HepG2 (cell line): ENCODE data around the gene DENND1C. TPM values are rescaled to one million over a fixed set of nuclear protein-coding genes. Genes with fewer than 3 reads are reported as not detected.
A peak's percentile ranks its signal among the peaks of the same experiment; 100 is the strongest.

Source experiments
- EEA1 ChIP-seq: sonication (generic); formaldehyde crosslinking; IDR thresholded peaks from 2 replicates; pipeline ENCODE4 v1.5.1; 2020; ENCODE audit warnings: mild to moderate bottlenecking, missing genetic modification reagents, borderline replicate concordance
- IKZF4 ChIP-seq: sonication (generic); formaldehyde crosslinking; IDR thresholded peaks from 2 replicates; pipeline ENCODE4 v1.5.1; 2020; ENCODE audit warnings: borderline replicate concordance, mild to moderate bottlenecking, low read depth, missing genetic modification reagents; ENCODE audit errors: not compliant biosample characterization
- IRX3 ChIP-seq: sonication (generic); formaldehyde crosslinking; IDR thresholded peaks from 2 replicates; pipeline ENCODE4 v1.8.1; 2023; ENCODE audit warnings: mild to moderate bottlenecking, low read depth, missing genetic modification reagents, borderline replicate concordance
- ISL2 ChIP-seq: sonication (generic); formaldehyde crosslinking; IDR thresholded peaks from 2 replicates; pipeline ENCODE4 v1.5.0; 2020; ENCODE audit warnings: missing genetic modification reagents
- MAZ ChIP-seq, 2 experiments: sonication (generic) in 1 of 2; formaldehyde crosslinking in 1 of 2; IDR thresholded peaks; 2 replicates each; pipeline versions ENCODE4 v1.5.0 to v1.6.1; 2012 to 2020; ENCODE audit warnings: low read depth in 2 of 2, mild to moderate bottlenecking in 2 of 2, borderline replicate concordance in 1 of 2, improper control_type of control experiment in 1 of 2, low read length in 1 of 2, missing genetic modification reagents in 1 of 2, moderate library complexity in 1 of 2
- MED13 ChIP-seq: sonication (generic); formaldehyde crosslinking; IDR thresholded peaks from 2 replicates; pipeline ENCODE4 v1.5.0; 2020; ENCODE audit warnings: missing genetic modification reagents
- NFKBIZ ChIP-seq: IDR thresholded peaks from 2 replicates; pipeline ENCODE4 v1.6.1; 2018; ENCODE audit warnings: missing genetic modification reagents, missing compliant biosample characterization
- TFDP1 ChIP-seq: IDR thresholded peaks from 2 replicates; pipeline ENCODE4 v1.6.1; 2016; ENCODE audit warnings: missing compliant biosample characterization, missing genetic modification reagents, borderline replicate concordance
- TFDP2 ChIP-seq: sonication (generic); formaldehyde crosslinking; IDR thresholded peaks from 2 replicates; pipeline ENCODE4 v1.4.0; 2020; ENCODE audit warnings: missing genetic modification reagents
- ZBTB20 ChIP-seq: sonication (generic); formaldehyde crosslinking; IDR thresholded peaks from 2 replicates; pipeline ENCODE4 v1.8.1; 2023; ENCODE audit warnings: missing genetic modification reagents, low read depth, mild to moderate bottlenecking, borderline replicate concordance
- ZBTB42 ChIP-seq: sonication (generic); formaldehyde crosslinking; IDR thresholded peaks from 2 replicates; pipeline ENCODE4 v1.5.0; 2020; ENCODE audit warnings: mild to moderate bottlenecking, missing genetic modification reagents
- ZGPAT ChIP-seq: IDR thresholded peaks from 2 replicates; pipeline ENCODE4 v1.6.1; 2016; ENCODE audit warnings: mild to moderate bottlenecking
- polyA plus RNA-seq, 8 experiments: library from polyadenylated mRNA; depleted of rRNA in 3 of 8; stranded (reverse) in 7 of 8; unstranded in 1 of 8; fragments of >200 nt; fragmentation: Illumina TruSeq in 4 of 8; extraction: Trizol in 4 of 8; gene quantifications; 2 replicates each; pipeline versions ENCODE4 v1.2.1 to v1.2.3, GENCODE V29; 2011 to 2016; ENCODE audit warnings: low read depth in 4 of 8, missing spikeins in 1 of 8, mixed read lengths in 1 of 8; ENCODE audit not compliant: insufficient read depth in 1 of 8
- total RNA-seq, 5 experiments: library from RNA; depleted of rRNA; stranded (reverse); fragments of >200 nt; fragmentation: Illumina TruSeq; extraction: Trizol; gene quantifications; 2 replicates each; pipeline ENCODE4 v1.2.3, GENCODE V29; 2016; ENCODE audit warnings: low read depth in 1 of 5
- TF ChIP-seq, protein P1 (sequence below): IDR thresholded peaks from 2 replicates; pipeline ENCODE4 v1.6.1; 2016; ENCODE audit warnings: missing genetic modification reagents, missing compliant biosample characterization
- TF ChIP-seq, protein P2 (sequence below), 2 experiments: sonication (generic) in 1 of 2; formaldehyde crosslinking in 1 of 2; IDR thresholded peaks; 2 replicates each; pipeline versions ENCODE4 v1.6.1 to v1.9.0; 2014 to 2022; ENCODE audit warnings: antibody characterized with exemption in 1 of 2, borderline replicate concordance in 1 of 2, inconsistent platforms in 1 of 2, low read depth in 1 of 2, missing genetic modification reagents in 1 of 2

The DENND1C gene
- total and polyA plus RNA-seq, 2 of the 13 experiments (the other 11 are each of a cell fraction or from before 2014, with no cell fraction given): 0.04 to 0.73 TPM

- TF ChIP-seq IRX3: no peak
- TF ChIP-seq ZBTB42 (CRISPR knock-in tag): no peak
- TF ChIP-seq ZGPAT: peak; percentile 40; the same call in 1 of the 2 replicates
- peak; percentile 72; the same call in 1 of the 2 replicates for TF ChIP-seq TFDP1 (CRISPR knock-in tag)
- TF ChIP-seq EEA1: no peak
- TF ChIP-seq MED13 (CRISPR knock-in tag): no peak; the same call in 1 of the 2 replicates
- peak; percentile 37; the same call in 1 of the 2 replicates for TF ChIP-seq ISL2 (CRISPR knock-in tag)
- peak; percentile 89 for TF ChIP-seq TFDP2 (CRISPR knock-in tag)
- no peak for TF ChIP-seq MAZ (IDR thresholded peaks at IDR 0.05; ENCODE audit: borderline replicate concordance, low read depth, low read length)
- peak; percentile 7; the same call in 1 of the 2 replicates for TF ChIP-seq MAZ (CRISPR knock-in tag; IDR thresholded peaks at IDR 0.05; ENCODE audit: low read depth)
- TF ChIP-seq ZBTB20: no peak
- TF ChIP-seq, protein P1, sequence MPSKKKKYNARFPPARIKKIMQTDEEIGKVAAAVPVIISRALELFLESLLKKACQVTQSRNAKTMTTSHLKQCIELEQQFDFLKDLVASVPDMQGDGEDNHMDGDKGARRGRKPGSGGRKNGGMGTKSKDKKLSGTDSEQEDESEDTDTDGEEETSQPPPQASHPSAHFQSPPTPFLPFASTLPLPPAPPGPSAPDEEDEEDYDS (CRISPR knock-in tag): no peak; the same call in 1 of the 2 replicates
- TF ChIP-seq, protein P2, sequence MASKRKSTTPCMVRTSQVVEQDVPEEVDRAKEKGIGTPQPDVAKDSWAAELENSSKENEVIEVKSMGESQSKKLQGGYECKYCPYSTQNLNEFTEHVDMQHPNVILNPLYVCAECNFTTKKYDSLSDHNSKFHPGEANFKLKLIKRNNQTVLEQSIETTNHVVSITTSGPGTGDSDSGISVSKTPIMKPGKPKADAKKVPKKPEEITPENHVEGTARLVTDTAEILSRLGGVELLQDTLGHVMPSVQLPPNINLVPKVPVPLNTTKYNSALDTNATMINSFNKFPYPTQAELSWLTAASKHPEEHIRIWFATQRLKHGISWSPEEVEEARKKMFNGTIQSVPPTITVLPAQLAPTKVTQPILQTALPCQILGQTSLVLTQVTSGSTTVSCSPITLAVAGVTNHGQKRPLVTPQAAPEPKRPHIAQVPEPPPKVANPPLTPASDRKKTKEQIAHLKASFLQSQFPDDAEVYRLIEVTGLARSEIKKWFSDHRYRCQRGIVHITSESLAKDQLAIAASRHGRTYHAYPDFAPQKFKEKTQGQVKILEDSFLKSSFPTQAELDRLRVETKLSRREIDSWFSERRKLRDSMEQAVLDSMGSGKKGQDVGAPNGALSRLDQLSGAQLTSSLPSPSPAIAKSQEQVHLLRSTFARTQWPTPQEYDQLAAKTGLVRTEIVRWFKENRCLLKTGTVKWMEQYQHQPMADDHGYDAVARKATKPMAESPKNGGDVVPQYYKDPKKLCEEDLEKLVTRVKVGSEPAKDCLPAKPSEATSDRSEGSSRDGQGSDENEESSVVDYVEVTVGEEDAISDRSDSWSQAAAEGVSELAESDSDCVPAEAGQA (IDR thresholded peaks at IDR 0.05; ENCODE audit: low read depth): no peak; the same call in 1 of the 2 replicates
- TF ChIP-seq, protein P2 (CRISPR knock-in tag; IDR thresholded peaks at IDR 0.05; ENCODE audit: borderline replicate concordance): no peak
- TF ChIP-seq NFKBIZ (CRISPR knock-in tag): 0 out of 2 replicates have a peak, but pooled peaks have one; percentile 54
- TF ChIP-seq IKZF4 (CRISPR knock-in tag): no peak
Observed at GRCh38 chr19:6424939-6425731, 56.5 kb downstream of the DENND1C start (continued).
